OCI-LY7 (cell line): Measurements from ENCODE around the gene MTURN.

Source experiments
- EZH2phosphoT487 ChIP-seq: fragments of 200-600 bp; sonication (generic); IDR thresholded peaks from 2 replicates; pipeline ENCODE4 v1.6.1; 2018; ENCODE audit warnings: low read depth, borderline replicate concordance, mild to moderate bottlenecking, mixed run types, antibody characterized with exemption, low read length, moderate library complexity, mixed read lengths
- TF ChIP-seq, protein P1 (sequence below): fragments of 200-600 bp; sonication (generic); conservative IDR thresholded peaks from 2 replicates; pipeline ENCODE4 v1.5.1; 2014; ENCODE audit warnings: mild to moderate bottlenecking, antibody characterized with exemption, low read length, moderate library complexity, mixed read lengths

DNA sequence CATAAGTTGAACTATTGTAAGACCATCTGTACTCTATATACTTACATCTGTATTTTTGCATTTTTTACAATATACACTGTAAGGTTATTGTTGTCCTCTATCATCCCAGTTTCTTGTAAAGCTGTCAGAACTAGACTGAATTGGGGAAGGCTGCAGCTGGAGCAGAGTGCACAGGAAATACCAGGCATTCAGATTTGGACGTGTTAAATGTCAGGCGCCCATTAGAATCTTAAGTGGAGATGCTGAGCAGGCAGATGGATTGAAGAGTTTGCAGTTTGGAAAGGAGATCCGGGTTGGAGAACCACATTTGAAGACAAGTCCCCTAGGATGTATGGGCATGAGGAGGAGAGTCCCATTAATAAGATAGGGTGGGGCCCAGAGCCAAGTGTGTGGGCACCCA is 40.4 kb downstream of the MTURN start:
- TF ChIP-seq, protein P1, sequence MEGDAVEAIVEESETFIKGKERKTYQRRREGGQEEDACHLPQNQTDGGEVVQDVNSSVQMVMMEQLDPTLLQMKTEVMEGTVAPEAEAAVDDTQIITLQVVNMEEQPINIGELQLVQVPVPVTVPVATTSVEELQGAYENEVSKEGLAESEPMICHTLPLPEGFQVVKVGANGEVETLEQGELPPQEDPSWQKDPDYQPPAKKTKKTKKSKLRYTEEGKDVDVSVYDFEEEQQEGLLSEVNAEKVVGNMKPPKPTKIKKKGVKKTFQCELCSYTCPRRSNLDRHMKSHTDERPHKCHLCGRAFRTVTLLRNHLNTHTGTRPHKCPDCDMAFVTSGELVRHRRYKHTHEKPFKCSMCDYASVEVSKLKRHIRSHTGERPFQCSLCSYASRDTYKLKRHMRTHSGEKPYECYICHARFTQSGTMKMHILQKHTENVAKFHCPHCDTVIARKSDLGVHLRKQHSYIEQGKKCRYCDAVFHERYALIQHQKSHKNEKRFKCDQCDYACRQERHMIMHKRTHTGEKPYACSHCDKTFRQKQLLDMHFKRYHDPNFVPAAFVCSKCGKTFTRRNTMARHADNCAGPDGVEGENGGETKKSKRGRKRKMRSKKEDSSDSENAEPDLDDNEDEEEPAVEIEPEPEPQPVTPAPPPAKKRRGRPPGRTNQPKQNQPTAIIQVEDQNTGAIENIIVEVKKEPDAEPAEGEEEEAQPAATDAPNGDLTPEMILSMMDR, result no peak
- TF ChIP-seq EZH2phosphoT487, result no peak
